ENCODE measurements around the gene HMGN5. TPM values are rescaled to one million over a fixed set of nuclear protein-coding genes. Genes with fewer than 3 reads are reported as not detected.

The HMGN5 gene
- total and polyA plus RNA-seq, 10 donors: 3.2 to 9.1 (median 6.3) TPM

DNA sequence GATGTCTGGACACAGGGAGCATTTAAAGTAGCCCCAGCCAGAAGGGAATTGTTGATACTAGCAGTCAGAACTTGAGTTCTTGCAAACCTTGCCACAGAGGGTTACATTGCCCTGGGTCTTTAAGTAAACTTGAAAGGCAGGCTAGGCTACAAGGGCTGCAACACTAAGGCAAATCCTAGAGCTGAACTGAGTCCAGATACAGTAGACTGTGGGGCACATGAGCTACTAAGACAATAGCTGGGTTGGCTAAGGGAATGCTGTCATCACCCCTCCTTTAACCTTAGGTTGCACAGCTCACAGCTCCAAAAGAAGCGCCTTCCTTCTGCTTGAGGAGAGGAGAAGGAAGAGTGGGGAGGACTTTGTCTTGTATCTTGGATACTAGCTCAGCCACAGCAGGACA is 35.8 kb upstream of the HMGN5 start:
- intact Hi-C loops (cut with DNase I; ENCODE audit: low total_unique reads): no loop called here
- TF ChIP-seq POLR2A (IDR thresholded peaks at IDR 0.05) (no peak), POLR2AphosphoS5 (IDR thresholded peaks at IDR 0.05) (no peak)
- TF ChIP-seq, protein P1, sequence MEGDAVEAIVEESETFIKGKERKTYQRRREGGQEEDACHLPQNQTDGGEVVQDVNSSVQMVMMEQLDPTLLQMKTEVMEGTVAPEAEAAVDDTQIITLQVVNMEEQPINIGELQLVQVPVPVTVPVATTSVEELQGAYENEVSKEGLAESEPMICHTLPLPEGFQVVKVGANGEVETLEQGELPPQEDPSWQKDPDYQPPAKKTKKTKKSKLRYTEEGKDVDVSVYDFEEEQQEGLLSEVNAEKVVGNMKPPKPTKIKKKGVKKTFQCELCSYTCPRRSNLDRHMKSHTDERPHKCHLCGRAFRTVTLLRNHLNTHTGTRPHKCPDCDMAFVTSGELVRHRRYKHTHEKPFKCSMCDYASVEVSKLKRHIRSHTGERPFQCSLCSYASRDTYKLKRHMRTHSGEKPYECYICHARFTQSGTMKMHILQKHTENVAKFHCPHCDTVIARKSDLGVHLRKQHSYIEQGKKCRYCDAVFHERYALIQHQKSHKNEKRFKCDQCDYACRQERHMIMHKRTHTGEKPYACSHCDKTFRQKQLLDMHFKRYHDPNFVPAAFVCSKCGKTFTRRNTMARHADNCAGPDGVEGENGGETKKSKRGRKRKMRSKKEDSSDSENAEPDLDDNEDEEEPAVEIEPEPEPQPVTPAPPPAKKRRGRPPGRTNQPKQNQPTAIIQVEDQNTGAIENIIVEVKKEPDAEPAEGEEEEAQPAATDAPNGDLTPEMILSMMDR (IDR thresholded peaks at IDR 0.05 in 8 of 11, conservative IDR thresholded peaks at IDR 0.05 in 3 of 11): no peak
- WGBS, 5 donors: 72 to 100% (median 82%) methylated on average over 1 of the region's 1 CpG; no CpG with 5 or more reads in 1 of the 5 donors

DNA sequence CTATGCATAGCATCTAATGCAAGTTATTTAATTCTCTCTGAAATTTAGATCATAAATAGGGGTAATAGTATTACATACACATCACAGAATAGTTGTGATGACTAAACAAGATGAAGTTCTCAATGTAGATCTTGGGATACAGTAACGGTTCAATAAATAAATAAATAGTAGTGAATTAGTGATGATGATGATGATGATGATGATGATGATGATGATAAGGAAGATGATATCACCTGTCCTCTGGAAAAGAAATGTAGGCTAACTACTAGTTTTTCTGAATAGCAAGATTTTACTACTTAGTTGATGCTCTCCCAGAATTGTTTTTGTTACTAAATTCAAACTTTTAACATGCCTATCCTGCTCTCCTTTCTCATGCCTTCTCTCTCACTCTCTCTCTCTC is 30.5 kb upstream of the HMGN5 start:
- H3K9me3 ChIP-seq: no peaks in the 10 kb centered on the region
- DNase-seq: no peak
- H3K27ac ChIP-seq: no peak overlapping the region
- intact Hi-C loops (cut with DNase I; ENCODE audit: low total_unique reads): no loop called here
- peaks cover 0 to 7% (median under 1%) of the 10 kb centered on the region in 6 donors for H3K36me3 ChIP-seq
- peaks cover 0 to 5% (median 0%) of the 10 kb centered on the region in 6 donors for H3K4me1 ChIP-seq
- H3K27me3 ChIP-seq (replicated peaks in 1 of 7): no peaks in the 10 kb centered on the region
- no peak overlapping the region for H3K4me3 ChIP-seq
- WGBS, 5 donors: 89 to 94% (median 90%) methylated on average over 1 of the region's 1 CpG
- TF ChIP-seq, protein P1 (IDR thresholded peaks at IDR 0.05 in 8 of 11, conservative IDR thresholded peaks at IDR 0.05 in 3 of 11): no peak

More for the DNA sequence above, 35.8 kb upstream of the HMGN5 start:
- no peak for DNase-seq
- H3K4me1 ChIP-seq: no peaks in the 10 kb centered on the region
- no peak overlapping the region for H3K27ac ChIP-seq
- peaks cover 0 to 44% (median 4%) of the 10 kb centered on the region in 6 donors for H3K36me3 ChIP-seq
- peaks cover 0 to 4% (median 0%) of the 10 kb centered on the region in 7 donors for H3K27me3 ChIP-seq (replicated peaks in 1 of 7)
- peaks cover 0 to 20% (median 11%) of the 10 kb centered on the region in 8 donors for H3K9me3 ChIP-seq
- H3K4me3 ChIP-seq: no peak overlapping the region

- 53 to 96% (median 84%) methylated on average over 1 of the region's 1 CpG for WGBS, 5 donors
- Histone ChIP-seq H3K36me3 (no peaks in the 10 kb centered on the region), H3K9me3 (no peaks in the 10 kb centered on the region), H3K27me3 (replicated peaks in 1 of 7) (no peaks in the 10 kb centered on the region), H3K4me3 (no peak overlapping the region), H3K27ac (no peak overlapping the region), H3K4me1 (peaks cover 0 to 5% (median 0%) of the 10 kb centered on the region in 6 donors)
- DNase-seq: no peak
- TF ChIP-seq POLR2AphosphoS5 (IDR thresholded peaks at IDR 0.05) (no peak), POLR2A (IDR thresholded peaks at IDR 0.05) (no peak)
- TF ChIP-seq, protein P1 (IDR thresholded peaks at IDR 0.05 in 8 of 11, conservative IDR thresholded peaks at IDR 0.05 in 3 of 11): no peak
- intact Hi-C loops (cut with DNase I; ENCODE audit: low total_unique reads): no loop called here
Measured at GRCh38 chrX:81231476-81231875, 29.8 kb upstream of the HMGN5 start.

- Histone ChIP-seq H3K27ac (no peak overlapping the region), H3K27me3 (replicated peaks in 1 of 7) (no peaks in the 10 kb centered on the region), H3K4me1 (peaks cover 0 to 5% (median 0%) of the 10 kb centered on the region in 6 donors), H3K36me3 (no peaks in the 10 kb centered on the region), H3K9me3 (no peaks in the 10 kb centered on the region), H3K4me3 (no peak overlapping the region)
- intact Hi-C loops (cut with DNase I; ENCODE audit: low total_unique reads): no loop called here
- no peak for DNase-seq
- 79 to 96% (median 90%) methylated on average over 2 of the region's 2 CpGs for WGBS, 5 donors
- TF ChIP-seq, protein P1 (IDR thresholded peaks at IDR 0.05 in 8 of 11, conservative IDR thresholded peaks at IDR 0.05 in 3 of 11): no peak
- TF ChIP-seq POLR2A (IDR thresholded peaks at IDR 0.05) (no peak), POLR2AphosphoS5 (IDR thresholded peaks at IDR 0.05) (no peak)
Measured at GRCh38 chrX:81229901-81230300, 28.2 kb upstream of the HMGN5 start.
